Coronary artery (tissue), 2 donors: ENCODE data around the gene CARD19.

Source experiments
- DNase-seq: peaks from one replicate; pipeline ENCODE4 v3.0.0-alpha.2; 2017; ENCODE audit warnings: low spot score
- H3K27ac ChIP-seq, 2 donors: fragments of 200-600 bp; sonication (generic); one replicate each; pipeline ENCODE4 v1.5.1; 2016 to 2019
- H3K4me3 ChIP-seq: fragments of 200-600 bp; sonication (generic); 2 replicates; pipeline ENCODE4 v1.5.1; 2016; ENCODE audit warnings: mild to moderate bottlenecking, moderate library complexity
- CTCF ChIP-seq: fragments of 200-600 bp; sonication (generic); IDR thresholded peaks from one replicate; pipeline ENCODE4 v1.5.1; 2019; ENCODE audit warnings: antibody characterized with exemption

The CARD19 gene

GRCh38 chr9:93110311-93110855, 14.4 kb downstream of the CARD19 start:
- no peak for TF ChIP-seq CTCF
- peak; percentile 70 for DNase-seq
- Histone ChIP-seq H3K27ac (peak overlapping the region in 1 of 2 donors; percentile 9), H3K4me3 (no peak overlapping the region)

- TF ChIP-seq CTCF: no peak
- Histone ChIP-seq H3K4me3 (no peak overlapping the region), H3K27ac (no peak overlapping the region)
- no peak for DNase-seq
Measured at GRCh38 chr9:93111001-93111370, 15.0 kb downstream of the CARD19 start.

- TF ChIP-seq CTCF: no peak
- DNase-seq: peak; percentile 63
- Histone ChIP-seq H3K27ac (no peak overlapping the region), H3K4me3 (no peak overlapping the region)
Measured at GRCh38 chr9:93111371-93112115, 15.5 kb downstream of the CARD19 start.

- TF ChIP-seq CTCF: no peak
- H3K4me3 ChIP-seq: no peak overlapping the region
- H3K27ac ChIP-seq: no peak overlapping the region
- peak; percentile 69 for DNase-seq
Measured at GRCh38 chr9:93112116-93112863, 16.3 kb downstream of the CARD19 start.

- DNase-seq: peak; percentile 64
- no peak overlapping the region for H3K4me3 ChIP-seq
- no peak for TF ChIP-seq CTCF
- no peak overlapping the region for H3K27ac ChIP-seq
Measured at GRCh38 chr9:93112864-93113389, 16.9 kb downstream of the CARD19 start.

GRCh38 chr9:93114169-93114983, 18.4 kb downstream of the CARD19 start:
- TF ChIP-seq CTCF: no peak
- Histone ChIP-seq H3K27ac (no peak overlapping the region), H3K4me3 (no peak overlapping the region)
- DNase-seq: peak; percentile 66
